Measurements from ENCODE around the gene TAC4.

The TAC4 gene

GRCh38 chr17:49881054-49881402, 33.2 kb upstream of the TAC4 start:
- no peak overlapping the region for H3K27ac Mint-ChIP-seq
- no peak for DNase-seq
- no peaks in the 10 kb centered on the region for H3K9me3 Mint-ChIP-seq
- H3K27me3 Mint-ChIP-seq = peaks cover 53% of the 10 kb centered on the region
- peaks cover 4% of the 10 kb centered on the region for H3K4me1 Mint-ChIP-seq
- H3K36me3 Mint-ChIP-seq (ENCODE audit: low read depth) = no peaks in the 10 kb centered on the region
- no peak overlapping the region for H3K4me3 Mint-ChIP-seq
- ATAC-seq = no peak

- peak; percentile 91 for ATAC-seq
- Mint-ChIP-seq H3K27ac (no peak overlapping the region), H3K4me1 (peaks cover 4% of the 10 kb centered on the region), H3K9me3 (no peaks in the 10 kb centered on the region), H3K4me3 (peak overlapping the region; percentile 26), H3K36me3 (ENCODE audit: low read depth) (no peaks in the 10 kb centered on the region), H3K27me3 (peaks cover 53% of the 10 kb centered on the region)
- DNase-seq = peak; percentile 83
These were observed 32.6 kb upstream of the TAC4 start for GRCh38 chr17:49880291-49881053.

GRCh38 chr17:49878931-49879904, 31.3 kb upstream of the TAC4 start:
- peaks cover 49% of the 10 kb centered on the region for H3K27me3 Mint-ChIP-seq
- no peaks in the 10 kb centered on the region for H3K36me3 Mint-ChIP-seq (ENCODE audit: low read depth)
- no peak overlapping the region for H3K4me3 Mint-ChIP-seq
- ATAC-seq (no peak), DNase-seq (no peak)
- H3K27ac Mint-ChIP-seq = no peak overlapping the region
- H3K4me1 Mint-ChIP-seq = peaks cover 4% of the 10 kb centered on the region
- H3K9me3 Mint-ChIP-seq = no peaks in the 10 kb centered on the region

GRCh38 chr17:49875685-49876084, 27.8 kb upstream of the TAC4 start:
- DNase-seq (no peak), ATAC-seq (no peak)
- no peak overlapping the region for H3K27ac Mint-ChIP-seq
- H3K4me3 Mint-ChIP-seq = no peak overlapping the region
- no peaks in the 10 kb centered on the region for H3K36me3 Mint-ChIP-seq (ENCODE audit: low read depth)
- peaks cover 18% of the 10 kb centered on the region for H3K4me1 Mint-ChIP-seq
- peaks cover 22% of the 10 kb centered on the region for H3K27me3 Mint-ChIP-seq
- no peaks in the 10 kb centered on the region for H3K9me3 Mint-ChIP-seq

- Mint-ChIP-seq H3K9me3 (no peaks in the 10 kb centered on the region), H3K36me3 (ENCODE audit: low read depth) (no peaks in the 10 kb centered on the region), H3K4me3 (no peak overlapping the region), H3K4me1 (peaks cover 14% of the 10 kb centered on the region), H3K27me3 (peaks cover 15% of the 10 kb centered on the region), H3K27ac (peak overlapping the region; percentile 7)
- DNase-seq (no peak), ATAC-seq (no peak)
These were observed 27.0 kb upstream of the TAC4 start for GRCh38 chr17:49874911-49875310.

- DNase-seq = no peak
- Mint-ChIP-seq H3K4me3 (no peak overlapping the region), H3K27me3 (peaks cover 7% of the 10 kb centered on the region), H3K36me3 (ENCODE audit: low read depth) (no peaks in the 10 kb centered on the region), H3K27ac (no peak overlapping the region), H3K4me1 (peaks cover 14% of the 10 kb centered on the region), H3K9me3 (no peaks in the 10 kb centered on the region)
- no peak for ATAC-seq
These were observed 26.1 kb upstream of the TAC4 start for GRCh38 chr17:49873926-49874325.

GRCh38 chr17:49873466-49873865, 25.6 kb upstream of the TAC4 start:
- Mint-ChIP-seq H3K4me3 (no peak overlapping the region), H3K36me3 (ENCODE audit: low read depth) (no peaks in the 10 kb centered on the region)
- no peak for ATAC-seq

GRCh38 chr17:49872754-49873377, 25.0 kb upstream of the TAC4 start:
- DNase-seq (no peak), ATAC-seq (peak; percentile 29)
- H3K36me3 Mint-ChIP-seq (ENCODE audit: low read depth) = no peaks in the 10 kb centered on the region
- H3K27ac Mint-ChIP-seq = peak overlapping the region; percentile 60
- H3K9me3 Mint-ChIP-seq = no peaks in the 10 kb centered on the region
- no peak overlapping the region for H3K4me3 Mint-ChIP-seq
- peaks cover 5% of the 10 kb centered on the region for H3K27me3 Mint-ChIP-seq
- peaks cover 14% of the 10 kb centered on the region for H3K4me1 Mint-ChIP-seq

More at GRCh38 chr17:49873466-49873865, 25.6 kb upstream of the TAC4 start:
- H3K27me3 Mint-ChIP-seq = peaks cover 9% of the 10 kb centered on the region
- no peak overlapping the region for H3K27ac Mint-ChIP-seq
- no peak for DNase-seq
- no peaks in the 10 kb centered on the region for H3K9me3 Mint-ChIP-seq
- peaks cover 14% of the 10 kb centered on the region for H3K4me1 Mint-ChIP-seq

GRCh38 chr17:49871211-49871610, 23.3 kb upstream of the TAC4 start:
- Mint-ChIP-seq H3K27me3 (peaks cover 5% of the 10 kb centered on the region), H3K27ac (no peak overlapping the region), H3K36me3 (ENCODE audit: low read depth) (no peaks in the 10 kb centered on the region), H3K4me3 (no peak overlapping the region), H3K9me3 (no peaks in the 10 kb centered on the region), H3K4me1 (peaks cover 14% of the 10 kb centered on the region)
- ATAC-seq (no peak), DNase-seq (no peak)

GRCh38 chr17:49870298-49870697, 22.4 kb upstream of the TAC4 start:
- Mint-ChIP-seq H3K4me1 (peaks cover 14% of the 10 kb centered on the region), H3K4me3 (no peak overlapping the region), H3K9me3 (no peaks in the 10 kb centered on the region), H3K27ac (no peak overlapping the region), H3K27me3 (peaks cover 5% of the 10 kb centered on the region), H3K36me3 (ENCODE audit: low read depth) (no peaks in the 10 kb centered on the region)
- DNase-seq = no peak
- ATAC-seq = no peak

GRCh38 chr17:49869038-49869374, 21.1 kb upstream of the TAC4 start:
- Mint-ChIP-seq H3K27ac (no peak overlapping the region), H3K4me3 (no peak overlapping the region), H3K4me1 (peaks cover 14% of the 10 kb centered on the region), H3K36me3 (ENCODE audit: low read depth) (no peaks in the 10 kb centered on the region), H3K27me3 (peaks cover 5% of the 10 kb centered on the region), H3K9me3 (no peaks in the 10 kb centered on the region)
- no peak for ATAC-seq
- no peak for DNase-seq

- DNase-seq (no peak), ATAC-seq (no peak)
- Mint-ChIP-seq H3K36me3 (ENCODE audit: low read depth) (no peaks in the 10 kb centered on the region), H3K9me3 (no peaks in the 10 kb centered on the region), H3K27ac (no peak overlapping the region), H3K4me1 (no peaks in the 10 kb centered on the region), H3K27me3 (peaks cover 9% of the 10 kb centered on the region), H3K4me3 (no peak overlapping the region)
These were observed 19.1 kb upstream of the TAC4 start for GRCh38 chr17:49866882-49867413.

GRCh38 chr17:49866019-49866380, 18.1 kb upstream of the TAC4 start:
- Mint-ChIP-seq H3K4me3 (no peak overlapping the region), H3K36me3 (ENCODE audit: low read depth) (no peaks in the 10 kb centered on the region), H3K9me3 (no peaks in the 10 kb centered on the region), H3K27ac (no peak overlapping the region), H3K27me3 (peaks cover 13% of the 10 kb centered on the region), H3K4me1 (peaks cover 7% of the 10 kb centered on the region)
- DNase-seq (no peak), ATAC-seq (no peak)

- ATAC-seq (no peak), DNase-seq (no peak)
- H3K36me3 Mint-ChIP-seq (ENCODE audit: low read depth) = no peaks in the 10 kb centered on the region
- no peak overlapping the region for H3K27ac Mint-ChIP-seq
- H3K27me3 Mint-ChIP-seq = peaks cover 12% of the 10 kb centered on the region
- peaks cover 8% of the 10 kb centered on the region for H3K4me1 Mint-ChIP-seq
- H3K4me3 Mint-ChIP-seq = no peak overlapping the region
- H3K9me3 Mint-ChIP-seq = no peaks in the 10 kb centered on the region
These were observed 15.0 kb upstream of the TAC4 start for GRCh38 chr17:49862781-49863331.
